GM12878 (cell line): ENCODE measurements around the gene UNCX. TPM values are rescaled to one million over a fixed set of nuclear protein-coding genes. Genes with fewer than 3 reads are reported as not detected.
"Not testable (repeated sequence)": the region's sequence is repeated elsewhere in the genome, so short reads cannot be mapped to it uniquely, and the experiment has no call there.

ENCODE experiments used
- ATAC-seq: fragments of 200-7000 bp; cut with Tn5 transposase; 3 replicates; pipeline ENCODE4 v1.9.1; 2020; ENCODE audit warnings: mild to moderate bottlenecking, moderate library complexity
- BruUV-seq: library from RNA; stranded (reverse); fragments of 400-500 nt; replicated peaks from 2 replicates; lab custom pipeline; 2021; lab: Mats Ljungman, UMichigan
- CTCF ChIA-PET: fragments of 300-600 bp; sonication (Branson Sonifier 250); formaldehyde crosslinking; extraction: SDS; loops from one replicate; lab custom pipeline; 2021; ENCODE audit warnings: inconsistent platforms; lab: Yijun Ruan, JAX
- POLR2A ChIA-PET: fragments of 350-600 bp; formaldehyde crosslinking; extraction: SDS; loops from one replicate; lab custom pipeline; 2021; ENCODE audit warnings: inconsistent platforms; lab: Charles Lee
- RAD21 ChIA-PET: fragments of 300-600 bp; sonication (Branson Sonifier 250); formaldehyde crosslinking; loops from one replicate; lab custom pipeline; 2023; ENCODE audit warnings: antibody characterized with exemption; ENCODE audit not compliant: unreplicated experiment; lab: Charles Lee
- SMC1A ChIA-PET: fragments of 300-600 bp; sonication (Branson Sonifier 250); formaldehyde crosslinking; loops from one replicate; lab custom pipeline; 2023; ENCODE audit not compliant: unreplicated experiment, uncharacterized antibody; lab: Charles Lee
- DNase-seq: peaks from one replicate; pipeline ENCODE4 v3.0.0-alpha.2; 2011; ENCODE audit warnings: low read depth, low spot score
- FAIRE-seq: peaks from 3 replicates; lab custom pipeline; 2011; peaks lifted over from hg19 to GRCh38; lab: Jason Lieb, UNC
- H2AFZ ChIP-seq: 2 replicates; pipeline ENCODE4 v1.6.0; 2011; ENCODE audit warnings: low read depth, low read length, control low read depth; ENCODE audit not compliant: control insufficient read depth
- H3K27ac ChIP-seq: 2 replicates; pipeline ENCODE4 v1.5.1; 2011; ENCODE audit warnings: control low read depth; ENCODE audit not compliant: control insufficient read depth, insufficient read depth
- H3K27me3 ChIP-seq, 2 experiments: replicated peaks in 1 of 2; 2 replicates each; pipeline versions ENCODE4 v1.6.0 to v1.6.1; 2011; ENCODE audit warnings: low read length in 1 of 2; ENCODE audit not compliant: control insufficient read depth in 2 of 2, insufficient read depth in 2 of 2
- H3K36me3 ChIP-seq, 2 experiments: 2 replicates each; pipeline ENCODE4 v1.5.1; 2011; ENCODE audit warnings: low read length in 1 of 2; ENCODE audit not compliant: control insufficient read depth in 2 of 2, insufficient read depth in 2 of 2
- H3K4me1 ChIP-seq: 2 replicates; pipeline ENCODE4 v1.6.1; 2011; ENCODE audit warnings: mild to moderate bottlenecking, low read length, moderate library complexity, mixed read lengths; ENCODE audit not compliant: control insufficient read depth, insufficient read depth
- H3K4me2 ChIP-seq: 2 replicates; pipeline ENCODE4 v1.6.0; 2011; ENCODE audit warnings: control low read depth; ENCODE audit not compliant: control insufficient read depth, insufficient read depth
- H3K4me3 ChIP-seq: fragments of 200-600 bp; sonication (generic); 2 replicates; pipeline ENCODE4 v1.5.1; 2016
- H3K79me2 ChIP-seq: 2 replicates; pipeline ENCODE4 v1.6.0; 2011; ENCODE audit warnings: low read length; ENCODE audit not compliant: control insufficient read depth, insufficient read depth
- H3K9ac ChIP-seq: 2 replicates; pipeline ENCODE4 v1.8.0; 2011; ENCODE audit warnings: low read length, control low read depth, mixed read lengths; ENCODE audit not compliant: control insufficient read depth, insufficient read depth
- H3K9me3 ChIP-seq: replicated peaks from 3 replicates; pipeline ENCODE4 v1.5.1; 2011; ENCODE audit warnings: mild to moderate bottlenecking, low read length; ENCODE audit not compliant: control insufficient read depth, insufficient read depth
- H4K20me1 ChIP-seq: 2 replicates; pipeline ENCODE4 v1.6.0; 2011; ENCODE audit not compliant: control insufficient read depth, insufficient read depth
- BCL3 ChIP-seq: IDR thresholded peaks from 2 replicates; pipeline ENCODE4 v1.6.1; 2011; ENCODE audit warnings: borderline replicate concordance, low read depth, mild to moderate bottlenecking, moderate library complexity, low read length; ENCODE audit not compliant: insufficient read depth, poor library complexity, severe bottlenecking
- BMI1 ChIP-seq: fragments of 450-650 bp; IDR thresholded peaks from 2 replicates; pipeline ENCODE4 v1.6.1; 2016; ENCODE audit warnings: mild to moderate bottlenecking, moderate library complexity, borderline replicate concordance
- ETV6 ChIP-seq, 2 experiments: fragments of 450-650 bp in 1 of 2; IDR thresholded peaks in 1 of 2; conservative IDR thresholded peaks in 1 of 2; 2 replicates each; pipeline ENCODE4 v1.6.1; 2014; ENCODE audit warnings: antibody characterized with exemption in 1 of 2, borderline replicate concordance in 1 of 2, low read depth in 1 of 2, mild to moderate bottlenecking in 1 of 2, moderate library complexity in 1 of 2
- FOXK2 ChIP-seq: fragments of 450-650 bp; IDR thresholded peaks from 2 replicates; pipeline ENCODE4 v1.6.1; 2017; ENCODE audit warnings: mild to moderate bottlenecking, moderate library complexity
- FOXM1 ChIP-seq: IDR thresholded peaks from 2 replicates; pipeline ENCODE4 v1.6.1; 2012; ENCODE audit warnings: low read depth, mild to moderate bottlenecking, inconsistent platforms, low read length, moderate library complexity
- IKZF1 ChIP-seq: fragments of 450-650 bp; conservative IDR thresholded peaks from 2 replicates; pipeline ENCODE4 v1.6.1; 2017; ENCODE audit warnings: antibody characterized with exemption, mild to moderate bottlenecking
- KAT2A ChIP-seq: conservative IDR thresholded peaks from 2 replicates; pipeline ENCODE4 v1.6.1; 2011; ENCODE audit warnings: low read depth, low read length; ENCODE audit not compliant: control insufficient read depth
- MAX ChIP-seq: IDR thresholded peaks from 2 replicates; pipeline ENCODE4 v1.6.1; 2012; ENCODE audit warnings: low read depth, low read length, improper control_type of control experiment
- PAX5 ChIP-seq: IDR thresholded peaks from 2 replicates; pipeline ENCODE4 v1.6.1; 2011; ENCODE audit warnings: low read depth, low read length, borderline replicate concordance
- RB1 ChIP-seq: fragments of 450-650 bp; formaldehyde crosslinking; IDR thresholded peaks from 2 replicates; pipeline ENCODE4 v1.6.1; 2017; ENCODE audit warnings: mild to moderate bottlenecking, borderline replicate concordance
- SREBF2 ChIP-seq: IDR thresholded peaks from 2 replicates; pipeline ENCODE4 v1.6.1; 2012; ENCODE audit warnings: mild to moderate bottlenecking, low read length
- TCF12 ChIP-seq: IDR thresholded peaks from 2 replicates; pipeline ENCODE4 v1.6.1; 2011; ENCODE audit warnings: low read depth, mild to moderate bottlenecking, low read length
- WGBS: methylation state at CpG from one replicate; pipeline ENCODE4 v1.1.6; 2016; ENCODE audit warnings: low lambda C conversion rate; ENCODE audit not compliant: insufficient replicate concordance, insufficient coverage; ENCODE audit errors: missing lambda C conversion rate; 5-methylcytosine and 5-hydroxymethylcytosine counted together
- in situ Hi-C: fragments of 300-500 bp; cut with MboI; formaldehyde crosslinking; loops from 9 replicates; pipeline ENCODE4 v1.14.3; 2018; ENCODE audit warnings: mixed read lengths
- intact Hi-C: fragments of 100-400 bp; cut with micrococcal nuclease; formaldehyde crosslinking; loops from one replicate; pipeline ENCODE4 v1.14.2; 2022; ENCODE audit not compliant: unreplicated experiment
- polyA plus RNA-seq, 11 experiments: library from polyadenylated mRNA; depleted of rRNA in 4 of 11; unstranded in 6 of 11; stranded (reverse) in 5 of 11; fragments of >200 nt; fragmentation: Nextera tagmentation in 4 of 11; fragmentation: Illumina TruSeq in 1 of 11; extraction: Ambion mirVana in 4 of 11; extraction: Trizol in 1 of 11; gene quantifications; 1 replicate in 1 of 11; 2 replicates in 10 of 11; pipeline versions ENCODE4 v1.2.1 to v1.2.3, GENCODE V29; 2011 to 2016; ENCODE audit warnings: inconsistent platforms in 2 of 11, missing spikeins in 2 of 11, low read depth in 1 of 11
- total RNA-seq, 4 experiments: library from RNA; depleted of rRNA in 3 of 4; stranded (reverse); fragments of >200 nt in 3 of 4; fragmentation: Illumina TruSeq in 1 of 4; extraction: Trizol in 1 of 4; gene quantifications; 2 replicates each; pipeline versions ENCODE4 v1.2.1 to v1.2.3, GENCODE V29; 2013 to 2021

The UNCX gene
- total and polyA plus RNA-seq, 10 of the 15 experiments (the other 5 are each of a cell fraction or from before 2014, with no cell fraction given), result not detected

GRCh38 chr7:1260244-1260635 lies 27.6 kb downstream of the UNCX start:
- Histone ChIP-seq H3K4me1 (no peaks in the 10 kb centered on the region), H3K27ac (no peak overlapping the region), H3K27me3 (no peaks in the 10 kb centered on the region; a peak in 1 of 4 replicates), H2AFZ (no peak overlapping the region), H3K4me2 (no peak overlapping the region), H3K79me2 (no peaks in the 10 kb centered on the region), H3K9ac (no peak overlapping the region), H4K20me1 (no peaks in the 10 kb centered on the region), H3K36me3 (no peaks in the 10 kb centered on the region), H3K9me3 (no peaks in the 10 kb centered on the region), H3K4me3 (no peak overlapping the region)
- FAIRE-seq (no peak), ATAC-seq (no peak), DNase-seq (no peak)
- ChIA-PET RAD21 (no interaction called here), POLR2A (no interaction called here), CTCF (no interaction called here), SMC1A (no interaction called here)
- intact Hi-C loops (no loop called here), in situ Hi-C loops (no loop called here)
- no TSS peak for BruUV-seq
- WGBS, result 56% methylated on average over 11 of the region's 21 CpGs
- TF ChIP-seq TCF12, result no peak
- no peak for TF ChIP-seq ETV6 (conservative IDR thresholded peaks at IDR 0.05 in 1 of 2, IDR thresholded peaks at IDR 0.05 in 1 of 2; ENCODE audit: borderline replicate concordance in 1 of 2, low read depth in 1 of 2)
- TF ChIP-seq FOXK2, result no peak
- no peak for TF ChIP-seq PAX5
- TF ChIP-seq IKZF1, result no peak
- no peak for TF ChIP-seq MAX
- TF ChIP-seq BMI1, result no peak
- no peak for TF ChIP-seq KAT2A
- TF ChIP-seq RB1, result no peak
- TF ChIP-seq BCL3, result no peak
- TF ChIP-seq SREBF2, result no peak
- TF ChIP-seq FOXM1, result no peak

GRCh38 chr7:1261036-1261435 lies 28.4 kb downstream of the UNCX start:
- ATAC-seq, H2AFZ ChIP-seq, SMC1A ChIA-PET, H3K79me2 ChIP-seq, DNase-seq, BruUV-seq, H3K27me3 ChIP-seq, POLR2A ChIA-PET, H3K4me3 ChIP-seq, FAIRE-seq, H3K36me3 ChIP-seq, H4K20me1 ChIP-seq, H3K4me2 ChIP-seq, in situ Hi-C loops, intact Hi-C loops, H3K9me3 ChIP-seq, H3K9ac ChIP-seq, H3K27ac ChIP-seq, H3K4me1 ChIP-seq, RAD21 ChIA-PET, CTCF ChIA-PET: not testable (repeated sequence)
- WGBS, result 6% methylated on average over 3 of the region's 10 CpGs
